ENCODE measurements around the gene TCEAL9.
"Not testable (repeated sequence)": the region's sequence is repeated elsewhere in the genome, so short reads cannot be mapped to it uniquely, and the experiment has no call there.

Gene TCEAL9

DNA sequence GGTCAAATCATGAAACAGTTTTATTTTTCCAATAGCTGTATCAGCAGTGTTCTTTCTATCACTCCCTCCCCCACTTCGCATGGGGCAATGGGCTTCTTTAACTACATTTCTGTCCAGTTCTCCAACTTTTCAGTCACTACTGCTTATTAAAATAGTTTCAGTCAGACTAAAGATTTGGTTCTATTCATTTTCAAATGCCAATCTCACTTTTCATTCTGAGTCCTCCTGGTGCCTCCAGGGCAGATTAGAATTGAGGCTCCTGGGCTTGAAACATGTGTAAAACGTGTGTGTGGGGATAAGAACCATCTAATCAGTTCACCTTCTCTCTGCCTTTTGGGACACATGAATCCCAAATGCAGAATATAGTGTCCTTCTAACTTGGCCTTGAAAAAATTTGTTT is 16.6 kb downstream of the TCEAL9 start:
- H3K4me3 ChIP-seq (ENCODE audit: low read depth, low read length), result no peak overlapping the region
- TF ChIP-seq, protein P1, sequence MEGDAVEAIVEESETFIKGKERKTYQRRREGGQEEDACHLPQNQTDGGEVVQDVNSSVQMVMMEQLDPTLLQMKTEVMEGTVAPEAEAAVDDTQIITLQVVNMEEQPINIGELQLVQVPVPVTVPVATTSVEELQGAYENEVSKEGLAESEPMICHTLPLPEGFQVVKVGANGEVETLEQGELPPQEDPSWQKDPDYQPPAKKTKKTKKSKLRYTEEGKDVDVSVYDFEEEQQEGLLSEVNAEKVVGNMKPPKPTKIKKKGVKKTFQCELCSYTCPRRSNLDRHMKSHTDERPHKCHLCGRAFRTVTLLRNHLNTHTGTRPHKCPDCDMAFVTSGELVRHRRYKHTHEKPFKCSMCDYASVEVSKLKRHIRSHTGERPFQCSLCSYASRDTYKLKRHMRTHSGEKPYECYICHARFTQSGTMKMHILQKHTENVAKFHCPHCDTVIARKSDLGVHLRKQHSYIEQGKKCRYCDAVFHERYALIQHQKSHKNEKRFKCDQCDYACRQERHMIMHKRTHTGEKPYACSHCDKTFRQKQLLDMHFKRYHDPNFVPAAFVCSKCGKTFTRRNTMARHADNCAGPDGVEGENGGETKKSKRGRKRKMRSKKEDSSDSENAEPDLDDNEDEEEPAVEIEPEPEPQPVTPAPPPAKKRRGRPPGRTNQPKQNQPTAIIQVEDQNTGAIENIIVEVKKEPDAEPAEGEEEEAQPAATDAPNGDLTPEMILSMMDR (IDR thresholded peaks at IDR 0.05; ENCODE audit: borderline replicate concordance, insufficient read depth, low read depth, low read length), result no peak

DNA sequence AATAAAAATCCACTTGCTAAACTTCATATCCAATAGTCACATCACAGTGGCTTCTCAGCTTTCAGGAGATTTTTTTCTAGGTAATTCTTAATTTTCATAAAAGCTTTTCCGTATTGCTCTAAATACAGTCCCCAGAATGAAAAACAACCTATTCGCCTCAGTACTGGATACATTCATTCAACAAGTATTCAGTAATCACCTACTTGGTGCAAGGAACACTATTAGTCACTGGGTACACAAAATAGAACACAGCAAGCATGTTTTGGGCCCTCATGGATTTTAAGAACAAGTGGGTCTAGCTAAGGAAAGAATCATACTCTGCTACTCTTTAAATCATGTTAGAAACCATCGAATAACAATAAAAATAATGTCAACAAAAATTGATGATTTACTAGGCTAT is 17.3 kb downstream of the TCEAL9 start:
- TF ChIP-seq, protein P1 (IDR thresholded peaks at IDR 0.05; ENCODE audit: borderline replicate concordance, insufficient read depth, low read depth, low read length), result no peak
- H3K4me3 ChIP-seq (ENCODE audit: low read depth, low read length), result no peak overlapping the region

DNA sequence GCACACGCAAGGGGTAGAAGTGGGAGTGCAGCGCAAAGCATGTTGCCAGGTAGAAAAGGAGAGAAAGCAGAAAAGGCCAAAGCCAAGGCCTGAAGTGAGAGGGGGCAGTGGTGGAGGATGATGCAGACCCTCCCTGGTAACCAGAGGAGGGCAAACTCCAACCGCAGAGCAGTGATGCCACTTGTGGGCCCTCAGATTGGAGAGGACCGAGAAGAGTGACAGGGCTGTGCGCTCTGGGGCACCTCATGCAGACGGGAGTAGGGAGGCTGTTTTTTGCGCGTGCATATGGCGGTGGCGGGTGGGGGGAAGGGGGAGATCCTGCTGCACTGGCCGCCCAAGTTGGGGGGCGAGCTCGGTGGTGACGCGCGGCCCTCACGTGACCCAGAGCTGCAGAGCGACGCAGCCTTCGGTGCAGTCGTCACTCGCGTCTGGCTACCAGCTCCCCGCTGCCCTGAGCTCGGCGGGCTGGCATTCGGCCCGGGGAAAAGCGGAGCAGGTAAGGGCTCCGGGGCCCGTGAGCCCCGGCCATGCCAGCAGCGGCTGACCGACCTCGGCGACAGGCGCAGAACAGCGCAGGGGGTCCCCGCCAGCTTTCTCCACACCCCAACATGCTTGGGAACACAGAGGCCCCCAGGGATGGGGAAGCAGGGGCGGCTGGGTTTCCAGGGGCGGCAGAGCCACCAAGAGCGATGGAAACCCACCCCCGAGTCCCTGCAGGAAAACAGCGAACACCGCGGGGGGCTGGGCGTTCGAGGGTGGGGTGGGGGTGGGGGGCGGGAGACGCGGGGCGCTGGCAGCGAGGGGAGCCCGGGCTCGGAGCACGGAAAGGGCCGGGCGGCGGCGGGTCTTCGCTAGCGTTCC is 20.0 kb downstream of the TCEAL9 start, which contains the start of gene BEX3:
Gene BEX3, plus strand, starts transcription at position 421 of the 861 bp plus-strand sequence. CDS start 984 bp downstream, outside the sequence.
- TF ChIP-seq, protein P1 (IDR thresholded peaks at IDR 0.05; ENCODE audit: borderline replicate concordance, insufficient read depth, low read depth, low read length), result no peak
- H3K4me3 ChIP-seq (ENCODE audit: low read depth, low read length), result no peak within 1 kb of the TSS

DNA sequence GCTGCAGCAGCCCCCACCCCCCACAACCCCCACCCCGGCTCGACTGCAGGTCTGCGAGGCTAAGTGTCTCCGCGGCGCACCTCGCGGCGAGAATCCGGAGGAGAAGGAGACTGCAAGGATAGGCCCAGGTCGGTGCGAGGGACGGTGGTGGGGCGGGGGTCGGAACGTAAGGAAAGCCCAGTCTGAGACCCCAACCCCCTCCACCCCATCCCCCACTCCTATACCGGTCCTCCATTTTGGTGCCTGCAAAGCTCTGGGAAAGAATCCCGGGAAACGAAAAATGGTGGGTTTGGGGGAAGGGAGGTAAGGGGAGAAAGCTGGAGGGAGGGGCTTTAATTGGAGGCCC is 20.6 kb downstream of the TCEAL9 start:
- TF ChIP-seq, protein P1 (IDR thresholded peaks at IDR 0.05; ENCODE audit: borderline replicate concordance, insufficient read depth, low read depth, low read length), result no peak
- H3K4me3 ChIP-seq (ENCODE audit: low read depth, low read length), result no peak overlapping the region

DNA sequence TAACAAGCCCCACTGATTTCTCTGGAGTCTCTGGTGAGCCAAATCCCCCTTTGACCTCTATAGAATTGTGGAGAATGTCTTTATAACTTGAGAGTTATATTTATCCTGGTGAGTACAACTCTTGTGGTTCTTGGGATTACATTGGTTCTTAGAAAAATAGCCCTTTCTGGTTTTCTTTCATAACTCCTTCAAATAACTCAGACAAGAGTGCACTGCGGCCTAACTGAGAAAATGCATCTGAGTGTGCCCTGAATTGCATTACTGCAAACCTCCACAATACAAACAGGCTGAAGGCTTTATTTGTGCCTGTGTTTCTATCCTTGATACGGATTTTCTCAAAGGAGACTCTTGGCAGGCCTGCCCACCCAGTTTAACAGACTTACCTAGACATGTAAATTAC is 22.7 kb downstream of the TCEAL9 start:
- no peak overlapping the region for H3K4me3 ChIP-seq (ENCODE audit: low read depth, low read length)
- TF ChIP-seq, protein P1 (IDR thresholded peaks at IDR 0.05; ENCODE audit: borderline replicate concordance, insufficient read depth, low read depth, low read length), result no peak

DNA sequence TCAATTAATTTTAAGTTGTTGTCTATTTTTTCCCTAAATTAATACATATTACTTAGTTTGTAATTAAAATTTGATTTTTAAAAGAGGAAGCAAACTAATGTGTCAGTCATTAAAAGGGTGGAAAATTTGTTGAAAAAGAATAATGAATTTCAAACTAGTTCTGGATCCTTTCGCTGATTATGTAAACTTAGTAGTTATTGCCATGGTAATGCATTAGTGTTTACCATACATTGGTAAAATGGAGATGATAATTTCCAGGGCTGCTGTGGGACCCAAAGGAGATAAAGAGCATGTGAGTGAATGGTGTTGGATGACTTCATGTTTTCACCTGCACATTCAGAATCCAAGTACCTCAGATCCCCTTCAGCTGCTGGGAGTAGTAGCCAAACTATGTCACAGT is 26.6 kb downstream of the TCEAL9 start:
- H3K4me3 ChIP-seq (ENCODE audit: low read depth, low read length), result no peak overlapping the region
- TF ChIP-seq, protein P1 (IDR thresholded peaks at IDR 0.05; ENCODE audit: borderline replicate concordance, insufficient read depth, low read depth, low read length), result no peak

DNA sequence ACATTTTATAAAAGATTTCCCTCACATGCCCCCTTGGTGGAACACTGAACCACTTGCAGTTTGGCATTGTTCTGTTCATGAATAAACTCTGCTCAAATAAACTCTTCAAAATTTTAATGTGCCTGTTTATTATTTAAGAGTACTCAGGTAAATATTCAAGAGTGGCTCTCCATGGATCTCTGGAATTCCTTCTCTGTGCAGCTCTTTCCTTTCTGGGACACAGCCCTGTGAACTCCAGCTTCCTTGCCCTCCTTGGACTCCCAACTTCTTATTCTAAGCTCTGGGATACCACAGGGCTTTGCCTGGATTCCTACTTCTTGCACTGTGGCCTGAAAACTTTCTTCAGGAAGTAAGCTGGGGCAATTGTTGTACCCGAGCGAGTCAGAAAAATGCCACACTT is 28.4 kb downstream of the TCEAL9 start:
- H3K4me3 ChIP-seq (ENCODE audit: low read depth, low read length), result no peak overlapping the region
- TF ChIP-seq, protein P1 (IDR thresholded peaks at IDR 0.05; ENCODE audit: borderline replicate concordance, insufficient read depth, low read depth, low read length), result no peak

DNA sequence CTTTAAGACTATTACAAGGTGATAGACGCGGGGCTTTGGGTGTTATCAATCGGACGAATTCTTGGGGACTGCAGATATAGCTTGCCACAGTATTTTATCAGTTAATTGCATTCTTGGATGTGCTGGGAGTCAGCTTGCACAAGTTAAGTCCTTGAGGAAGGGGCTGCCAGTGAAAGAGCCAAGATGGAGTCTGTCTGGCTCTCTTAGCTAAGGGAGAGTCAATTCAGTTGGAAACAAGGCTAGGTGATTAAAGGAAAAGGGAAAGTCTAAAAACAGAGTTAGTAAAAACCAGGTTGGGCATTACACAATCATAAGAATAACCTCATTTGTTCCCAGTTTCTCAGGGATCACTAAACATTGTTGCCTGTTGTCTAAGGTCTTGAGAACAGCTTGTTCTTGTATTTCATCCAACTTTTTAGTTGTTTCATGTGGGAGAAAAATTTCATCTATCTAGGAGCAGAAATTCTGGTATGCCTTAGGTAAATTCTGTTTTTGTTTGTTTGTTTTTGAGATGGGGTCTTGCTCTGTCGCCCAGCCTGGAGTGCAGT is 29.1 kb downstream of the TCEAL9 start:
- H3K4me3 ChIP-seq (ENCODE audit: low read depth, low read length), result not testable (repeated sequence)
